GM10847 (cell line): Measurements from ENCODE around the gene UBE2D2.

ENCODE experiments used
- POLR2A ChIP-seq: IDR thresholded peaks from 2 replicates; pipeline ENCODE4 v1.6.1; 2011; ENCODE audit not compliant: insufficient read length; ENCODE audit errors: extremely low read depth

Gene UBE2D2

GRCh38 chr5:139644001-139644456 lies 82.9 kb downstream of the UBE2D2 start:
- TF ChIP-seq POLR2A = no peak

- TF ChIP-seq POLR2A = no peak
These were observed 83.7 kb downstream of the UBE2D2 start for GRCh38 chr5:139644646-139645429.

DNA sequence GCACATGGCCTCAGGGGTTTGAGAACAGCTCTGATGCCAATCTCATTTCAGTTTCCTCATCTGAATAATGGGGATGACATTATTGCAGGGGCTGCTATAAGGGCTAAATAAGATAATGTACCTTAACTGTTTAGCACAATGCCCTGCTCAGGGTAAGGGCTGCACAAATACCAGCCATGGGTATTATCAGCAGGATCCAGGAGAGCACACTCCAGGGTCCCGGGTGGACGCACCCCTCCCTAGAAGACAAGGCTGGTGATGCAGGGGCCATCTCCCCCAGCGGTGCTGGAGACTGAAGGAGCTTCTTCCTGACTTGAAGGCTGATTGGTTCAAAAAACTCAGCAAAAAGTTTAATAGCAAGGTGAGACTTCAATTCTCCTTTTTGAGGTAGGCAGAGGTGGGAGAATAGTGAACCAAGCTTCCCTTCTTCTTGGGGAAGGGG lies 84.3 kb downstream of the UBE2D2 start:
- no peak for TF ChIP-seq POLR2A

- no peak for TF ChIP-seq POLR2A
These were observed 85.0 kb downstream of the UBE2D2 start for GRCh38 chr5:139646111-139646510.

DNA sequence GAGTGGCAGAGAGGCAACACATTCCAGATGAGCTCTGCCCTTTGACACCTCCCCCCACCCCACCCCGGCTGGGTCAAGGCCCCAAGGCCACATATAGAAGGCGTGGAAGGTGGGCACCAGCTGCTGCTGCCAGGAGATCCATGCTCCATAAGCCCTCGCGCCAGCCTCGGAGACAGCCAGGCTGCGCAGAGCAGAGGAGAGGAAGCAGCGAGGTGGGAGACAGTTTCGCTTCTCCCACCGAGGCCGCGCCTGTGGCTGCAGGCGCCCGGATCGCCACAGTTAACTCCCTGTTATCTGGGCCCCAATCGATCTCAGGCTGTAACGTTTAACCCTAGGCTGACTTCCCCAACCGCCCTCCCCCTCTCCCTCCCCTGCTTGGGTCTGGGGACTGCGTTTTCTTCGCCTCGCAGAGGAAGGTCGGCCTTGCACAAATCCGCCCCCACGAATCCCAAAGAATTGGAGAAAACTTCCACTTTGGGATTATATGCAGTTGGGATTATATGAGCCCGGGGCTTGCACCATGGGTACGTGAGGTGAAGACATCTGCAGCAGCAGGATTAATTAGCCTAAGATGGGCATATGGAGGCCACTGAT lies 85.9 kb downstream of the UBE2D2 start:
- no peak for TF ChIP-seq POLR2A

DNA sequence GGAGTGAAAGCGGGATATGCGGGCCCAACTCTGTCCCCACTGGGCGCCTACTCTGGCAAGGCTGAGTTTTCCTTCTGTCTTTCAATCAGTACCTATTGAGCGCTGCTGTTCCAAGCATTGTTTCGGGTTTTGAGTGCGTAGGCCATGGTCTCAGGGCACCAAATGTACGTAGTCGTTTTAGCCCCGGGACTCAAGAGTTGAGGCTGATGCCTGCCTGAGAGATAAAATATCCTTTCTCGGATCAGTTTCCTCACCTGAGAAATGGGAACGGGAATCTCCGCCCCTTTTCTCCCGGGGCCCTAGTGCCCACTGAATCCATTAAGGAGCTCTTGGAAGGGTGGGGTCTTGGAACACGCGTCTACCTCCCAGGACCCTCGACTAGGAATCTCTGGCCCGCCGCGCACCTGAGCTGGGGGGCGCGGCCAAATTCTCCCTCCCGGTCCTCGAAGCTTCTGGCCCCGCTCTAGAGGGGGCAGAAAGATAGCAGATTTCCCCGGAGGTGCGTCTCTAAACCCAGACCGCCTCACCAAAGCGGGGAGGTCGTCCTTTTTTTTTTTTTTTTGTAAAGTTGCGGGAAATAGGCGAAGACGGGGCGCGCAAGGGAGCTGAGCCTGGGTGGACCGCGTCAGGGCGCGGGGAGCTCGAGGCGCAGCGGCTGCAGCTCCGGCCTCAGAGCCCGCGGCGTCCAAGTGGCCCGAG lies 86.5 kb downstream of the UBE2D2 start:
- no peak for TF ChIP-seq POLR2A

- peak; percentile 70 for TF ChIP-seq POLR2A
These were observed 87.3 kb downstream of the UBE2D2 start, which contains the start of gene CXXC5 for GRCh38 chr5:139648205-139649081. CXXC5 (plus strand) TSS chr5:139648349; CDS start chr5:139680524, 32,175 bp downstream.

GRCh38 chr5:139649082-139649991 lies 88.2 kb downstream of the UBE2D2 start:
- TF ChIP-seq POLR2A = no peak

DNA sequence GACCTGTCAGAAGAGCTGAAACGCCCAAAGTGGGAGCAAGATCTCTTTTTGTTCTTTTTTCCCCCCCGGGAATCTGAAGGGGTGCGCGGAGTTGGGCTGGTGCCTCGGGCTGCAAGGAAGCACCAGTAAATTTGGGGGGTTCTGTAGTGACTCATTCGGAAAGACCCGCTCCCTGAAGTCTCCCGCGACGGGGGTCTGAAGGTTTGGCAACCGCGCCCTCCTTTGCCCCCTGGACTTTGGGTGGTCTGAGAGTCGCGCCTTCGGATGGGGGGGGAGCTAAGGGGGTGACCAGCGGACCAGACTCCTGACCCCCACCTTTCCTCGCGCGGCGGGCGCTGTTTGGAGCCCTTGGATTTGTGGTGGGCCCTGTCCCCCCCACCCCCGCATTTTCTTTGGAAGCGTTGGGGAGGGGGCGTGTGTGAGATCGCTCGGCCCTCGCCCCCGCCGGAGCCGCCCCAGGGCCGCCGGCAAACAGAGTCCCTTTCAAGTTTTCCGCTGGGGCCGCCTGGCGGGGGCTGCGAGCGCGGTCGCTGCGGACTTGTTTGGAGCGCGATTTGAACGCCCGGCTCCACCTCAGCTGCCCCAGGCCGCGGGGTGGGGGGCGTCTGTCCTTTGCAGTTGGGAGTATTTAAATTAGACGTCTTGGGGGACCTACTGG lies 89.0 kb downstream of the UBE2D2 start:
- no peak for TF ChIP-seq POLR2A

DNA sequence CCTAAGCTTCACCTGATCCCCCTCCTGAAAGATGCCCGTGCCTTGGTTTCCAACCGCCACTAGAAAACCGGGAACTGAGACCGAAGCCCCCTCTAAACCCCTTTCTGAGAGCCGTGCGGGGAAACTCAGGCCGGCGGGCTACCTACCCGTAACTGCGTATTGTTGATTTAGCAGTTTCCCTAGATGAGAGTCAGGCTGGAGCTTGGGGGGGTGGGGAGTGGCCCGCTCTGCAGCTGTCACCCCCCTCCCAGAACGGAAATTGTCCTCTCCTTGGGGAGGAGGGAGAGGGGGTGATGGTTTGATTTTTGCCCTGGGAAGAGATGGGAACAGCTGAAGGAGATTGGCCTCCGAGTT lies 89.5 kb downstream of the UBE2D2 start:
- TF ChIP-seq POLR2A = no peak

DNA sequence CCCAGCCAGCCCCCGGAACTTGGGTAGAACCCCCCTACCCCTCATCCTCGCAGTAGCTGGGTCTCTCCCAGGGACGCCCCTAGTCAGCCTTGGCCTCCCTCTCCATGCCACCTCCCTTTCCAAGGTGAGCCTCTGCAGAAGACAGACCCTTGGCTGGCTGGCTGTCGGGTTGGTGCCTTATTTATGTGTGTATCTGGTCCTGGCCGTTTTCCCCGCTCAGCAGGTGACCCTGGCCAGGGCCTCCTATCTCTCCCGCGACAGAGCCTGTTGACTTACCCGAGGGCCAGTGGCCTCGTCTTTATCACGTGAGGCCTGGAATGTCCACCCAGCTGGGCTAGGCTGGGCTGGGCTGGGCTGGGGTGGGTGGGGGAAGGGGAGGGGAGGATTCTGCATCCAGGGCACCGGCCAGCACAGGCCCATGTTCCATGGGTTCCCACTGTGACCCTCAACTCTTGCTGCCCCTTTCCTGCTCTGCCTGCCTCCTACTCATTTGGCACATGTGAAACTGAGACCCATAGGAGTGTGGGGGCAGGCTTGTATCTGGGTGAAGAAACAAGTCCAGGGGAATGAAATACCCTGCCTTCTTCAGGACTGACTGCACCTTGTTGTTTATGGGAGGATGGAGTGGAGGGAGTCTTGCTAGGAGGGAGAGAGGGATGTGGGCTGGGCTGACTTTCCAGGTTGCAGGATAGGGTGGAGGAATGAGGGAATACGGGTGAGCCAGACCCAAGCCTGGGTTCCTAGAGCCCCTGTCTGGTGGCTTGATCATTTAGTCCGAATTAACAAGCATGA lies 90.1 kb downstream of the UBE2D2 start:
- TF ChIP-seq POLR2A = no peak

DNA sequence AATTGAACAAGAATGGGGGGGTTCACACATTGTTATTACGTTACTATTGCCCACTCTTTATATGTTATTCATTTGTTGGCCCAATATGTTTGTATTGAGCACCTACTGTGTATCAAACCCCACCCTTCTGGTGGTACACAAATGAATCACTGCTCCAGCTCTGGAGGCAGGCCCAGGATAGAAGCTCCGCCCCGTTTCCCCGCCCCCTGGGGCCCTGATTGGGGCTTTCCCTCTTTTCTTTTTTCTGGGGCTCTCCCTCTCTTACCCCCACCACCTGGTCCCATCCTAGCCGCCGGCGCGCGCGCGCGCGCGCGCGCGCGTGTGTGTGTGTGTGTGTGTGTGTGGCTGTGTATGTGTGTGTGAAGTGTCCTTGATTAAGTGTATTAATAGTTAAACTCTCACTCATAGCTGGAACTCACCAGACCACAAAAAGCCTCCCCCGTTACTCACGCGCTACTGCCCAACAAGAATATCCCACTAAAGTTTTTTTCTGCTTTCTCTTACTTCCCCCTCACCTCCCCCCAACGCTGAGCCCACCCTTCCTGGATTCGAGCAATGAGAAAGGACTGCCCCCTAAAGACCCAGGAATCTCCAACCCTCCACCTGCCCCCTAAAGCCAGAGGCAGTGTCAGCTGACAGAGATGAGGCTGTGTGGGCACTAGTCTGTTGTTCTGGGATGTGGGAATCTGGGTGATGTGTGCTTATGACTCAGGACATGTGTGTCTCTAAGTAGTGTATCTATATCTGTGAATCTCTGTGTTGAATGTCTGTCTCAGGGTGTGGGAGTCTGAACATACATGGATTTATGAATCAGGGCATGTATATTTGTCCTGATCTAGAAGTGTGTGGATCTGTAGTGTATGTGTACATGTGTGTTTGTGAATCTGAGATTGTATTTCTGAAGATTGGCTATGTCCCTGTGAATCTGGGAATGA lies 91.0 kb downstream of the UBE2D2 start:
- no peak for TF ChIP-seq POLR2A
